GM19463 (cell line): ENCODE results near the gene MAPK8.
A peak's percentile ranks its signal among the peaks of the same experiment; 100 is the strongest.

Source experiments
- ATAC-seq: cut with Tn5 transposase; IDR thresholded peaks from one replicate; pipeline ENCODE4 v1.9.1; 2021; ENCODE audit warnings: mild to moderate bottlenecking, moderate library complexity; ENCODE audit not compliant: unreplicated experiment

Gene MAPK8

GRCh38 chr10:48291190-48291589 lies 15.3 kb upstream of the MAPK8 start:
- no peak for ATAC-seq

- ATAC-seq, result no peak
Measured at GRCh38 chr10:48292616-48293015, 13.9 kb upstream of the MAPK8 start.

- ATAC-seq, result no peak
Measured at GRCh38 chr10:48294431-48294830, 12.0 kb upstream of the MAPK8 start.

GRCh38 chr10:48296576-48297098 lies 9.8 kb upstream of the MAPK8 start:
- no peak for ATAC-seq

GRCh38 chr10:48299066-48299465 lies 7.4 kb upstream of the MAPK8 start:
- no peak for ATAC-seq

GRCh38 chr10:48299692-48300091 lies 6.8 kb upstream of the MAPK8 start:
- ATAC-seq, result no peak

GRCh38 chr10:48300556-48300955 lies 5.9 kb upstream of the MAPK8 start:
- no peak for ATAC-seq

- no peak for ATAC-seq
Measured at GRCh38 chr10:48302515-48303476, 3.7 kb upstream of the MAPK8 start.

- ATAC-seq, result no peak
Measured at GRCh38 chr10:48305905-48306264, 592 bp upstream of the MAPK8 start.

- ATAC-seq, result peak; percentile 39
Measured at GRCh38 chr10:48306870-48307710, 613 bp downstream of the MAPK8 start.

- ATAC-seq, result no peak
Measured at GRCh38 chr10:48307711-48308018, 1.2 kb downstream of the MAPK8 start.

- ATAC-seq, result no peak
Measured at GRCh38 chr10:48309711-48310226, 3.3 kb downstream of the MAPK8 start.

- ATAC-seq, result no peak
Measured at GRCh38 chr10:48314107-48314506, 7.6 kb downstream of the MAPK8 start.

- no peak for ATAC-seq
Measured at GRCh38 chr10:48316236-48316635, 9.8 kb downstream of the MAPK8 start.

GRCh38 chr10:48317321-48317990 lies 11.0 kb downstream of the MAPK8 start:
- ATAC-seq, result no peak

- no peak for ATAC-seq
Measured at GRCh38 chr10:48322017-48322416, 15.5 kb downstream of the MAPK8 start.

- no peak for ATAC-seq
Measured at GRCh38 chr10:48324580-48324979, 18.1 kb downstream of the MAPK8 start.

GRCh38 chr10:48330269-48330668 lies 23.8 kb downstream of the MAPK8 start:
- no peak for ATAC-seq

GRCh38 chr10:48331436-48331835 lies 25.0 kb downstream of the MAPK8 start:
- ATAC-seq, result peak; percentile 82

GRCh38 chr10:48332166-48332870 lies 25.8 kb downstream of the MAPK8 start:
- no peak for ATAC-seq
